ENCODE results near the gene EFCAB5. TPM values are rescaled to one million over a fixed set of nuclear protein-coding genes. Genes with fewer than 3 reads are reported as not detected.
A peak's percentile ranks its signal among the peaks of the same experiment; 100 is the strongest.
"Not testable (repeated sequence)": the region's sequence is repeated elsewhere in the genome, so short reads cannot be mapped to it uniquely, and the experiment has no call there.

EFCAB5 gene
- total RNA-seq, 2 experiments from 2014 or later: 0.24 to 0.48 TPM

DNA sequence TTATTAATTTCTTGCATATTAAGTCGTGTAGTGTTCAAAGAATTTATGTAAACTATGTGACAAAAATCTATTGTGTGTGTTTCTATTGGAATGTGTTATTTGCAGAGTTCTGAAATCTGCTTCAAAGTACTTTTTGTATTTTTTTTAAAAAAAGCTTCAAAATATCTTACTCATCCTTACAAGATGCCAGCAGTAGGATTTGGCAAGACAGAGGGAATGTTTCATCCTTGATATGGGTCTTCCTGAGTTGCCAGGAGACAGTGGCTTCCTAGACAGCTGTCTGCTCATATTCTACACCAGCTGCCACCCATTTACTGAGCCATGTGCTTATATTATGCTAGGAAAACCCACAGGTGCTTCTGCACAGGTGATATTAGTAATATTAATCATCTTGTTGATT lies 36.4 kb downstream of the EFCAB5 start:
- Mint-ChIP-seq H3K36me3 (no peaks in the 10 kb centered on the region), H3K4me3 (no peak overlapping the region), H3K27me3 (no peaks in the 10 kb centered on the region), H3K4me1 (ENCODE audit: low read depth) (no peaks in the 10 kb centered on the region), H3K9me3 (no peaks in the 10 kb centered on the region), H3K27ac (no peak overlapping the region)
- CTCF ChIA-PET: interaction anchor here (0.6 kb wide), 1 partner anchor 1123 kb away, joined by 3 read pairs; no protein-coding TSS in a partner anchor
- DNase-seq: no peak
- intact Hi-C loops (cut with micrococcal nuclease): no loop called here
- POLR2A ChIA-PET: no interaction called here

DNA sequence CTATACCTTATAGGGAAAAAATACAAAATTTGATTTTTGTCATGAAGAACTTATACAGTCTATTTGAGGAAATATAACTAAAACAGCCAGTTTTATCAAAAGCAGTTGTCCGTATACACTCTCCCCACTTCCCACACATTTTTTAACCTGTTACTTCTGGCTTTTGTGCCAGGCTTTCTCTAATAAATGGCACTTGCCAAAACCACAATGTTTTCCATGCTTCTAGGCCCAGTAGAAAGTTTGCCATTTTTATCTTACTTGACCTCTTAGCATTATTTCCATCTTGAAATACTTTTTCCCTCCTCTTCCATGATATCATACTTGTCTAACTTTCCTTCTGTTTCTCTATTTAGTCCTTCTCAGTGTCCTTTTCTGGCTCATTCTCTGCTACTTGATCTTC lies 38.8 kb downstream of the EFCAB5 start:
- no peaks in the 10 kb centered on the region for H3K27me3 Mint-ChIP-seq
- no peaks in the 10 kb centered on the region for H3K36me3 Mint-ChIP-seq
- H3K27ac Mint-ChIP-seq: no peak overlapping the region
- intact Hi-C loops (cut with micrococcal nuclease): no loop called here
- POLR2A ChIA-PET: no interaction called here
- no peaks in the 10 kb centered on the region for H3K4me1 Mint-ChIP-seq (ENCODE audit: low read depth)
- H3K4me3 Mint-ChIP-seq: no peak overlapping the region
- CTCF ChIA-PET: no interaction called here
- DNase-seq: no peak
- peaks cover 2% of the 10 kb centered on the region for H3K9me3 Mint-ChIP-seq

DNA sequence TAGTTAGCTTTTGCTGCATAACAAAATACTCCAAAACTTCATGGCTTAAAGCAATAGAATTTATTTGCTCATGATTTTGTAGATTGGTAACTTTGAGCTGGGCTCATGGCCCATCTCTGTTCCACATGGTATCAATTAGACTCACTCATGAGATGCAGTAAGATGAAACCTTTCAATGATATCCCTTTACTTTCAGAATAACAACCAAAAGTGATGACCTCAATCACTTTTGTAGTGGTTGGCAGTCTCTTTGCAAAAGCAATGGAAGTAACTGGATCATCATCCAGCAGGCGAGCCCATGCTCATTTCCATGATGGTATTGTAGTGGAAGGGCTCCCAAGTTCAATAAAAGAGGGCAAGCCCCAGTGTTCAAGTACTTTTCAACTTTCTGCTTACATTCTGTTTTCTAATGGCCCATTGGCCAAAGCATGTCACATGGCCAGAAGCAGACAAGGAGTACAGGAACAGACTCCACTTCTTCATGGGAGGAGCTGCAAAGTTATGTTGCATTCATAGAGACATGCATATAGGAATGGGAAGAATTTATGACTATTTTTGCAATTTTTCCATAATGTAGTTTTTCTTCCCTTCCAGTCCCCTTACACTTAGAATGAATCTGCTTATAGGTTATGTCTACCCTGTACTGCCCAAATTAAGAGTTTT lies 41.7 kb downstream of the EFCAB5 start:
- H3K4me3 Mint-ChIP-seq: no peak overlapping the region
- no peak overlapping the region for H3K27ac Mint-ChIP-seq
- no peak for DNase-seq
- POLR2A ChIA-PET: no interaction called here
- no peaks in the 10 kb centered on the region for H3K4me1 Mint-ChIP-seq (ENCODE audit: low read depth)
- H3K27me3 Mint-ChIP-seq: peaks cover 2% of the 10 kb centered on the region
- CTCF ChIA-PET: interaction anchor here (1.1 to 1.6 kb wide), 2 partner anchors 48 to 52 kb away, joined by 3 to 5 read pairs; no protein-coding TSS in a partner anchor
- no peaks in the 10 kb centered on the region for H3K36me3 Mint-ChIP-seq
- peaks cover 6% of the 10 kb centered on the region for H3K9me3 Mint-ChIP-seq
- intact Hi-C loops (cut with micrococcal nuclease): no loop called here

DNA sequence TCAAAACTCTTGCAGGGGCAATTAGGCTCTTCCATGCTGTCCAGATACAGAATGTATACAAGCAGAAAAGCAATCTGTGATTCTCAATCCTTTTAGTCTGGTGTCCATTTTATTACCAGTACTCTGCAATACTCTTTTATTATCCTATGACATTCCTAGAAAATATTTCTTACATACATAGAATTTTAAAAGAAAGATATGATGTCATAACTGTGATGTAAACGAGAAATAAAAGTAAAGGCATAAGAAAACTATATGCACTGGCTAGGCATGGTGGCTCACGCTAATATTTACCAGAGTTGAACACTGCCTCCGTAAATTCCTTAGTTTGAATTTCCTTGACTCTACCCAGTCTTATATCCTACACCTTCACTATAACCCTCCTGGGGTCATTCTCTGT lies 55.0 kb downstream of the EFCAB5 start:
- Mint-ChIP-seq H3K36me3 (peaks cover 3% of the 10 kb centered on the region), H3K27ac (no peak overlapping the region), H3K9me3 (peaks cover 12% of the 10 kb centered on the region), H3K4me1 (ENCODE audit: low read depth) (peaks cover 12% of the 10 kb centered on the region), H3K4me3 (no peak overlapping the region), H3K27me3 (no peaks in the 10 kb centered on the region)
- ChIA-PET POLR2A (no interaction called here), CTCF (no interaction called here)
- intact Hi-C loops (cut with micrococcal nuclease): no loop called here
- DNase-seq: no peak

DNA sequence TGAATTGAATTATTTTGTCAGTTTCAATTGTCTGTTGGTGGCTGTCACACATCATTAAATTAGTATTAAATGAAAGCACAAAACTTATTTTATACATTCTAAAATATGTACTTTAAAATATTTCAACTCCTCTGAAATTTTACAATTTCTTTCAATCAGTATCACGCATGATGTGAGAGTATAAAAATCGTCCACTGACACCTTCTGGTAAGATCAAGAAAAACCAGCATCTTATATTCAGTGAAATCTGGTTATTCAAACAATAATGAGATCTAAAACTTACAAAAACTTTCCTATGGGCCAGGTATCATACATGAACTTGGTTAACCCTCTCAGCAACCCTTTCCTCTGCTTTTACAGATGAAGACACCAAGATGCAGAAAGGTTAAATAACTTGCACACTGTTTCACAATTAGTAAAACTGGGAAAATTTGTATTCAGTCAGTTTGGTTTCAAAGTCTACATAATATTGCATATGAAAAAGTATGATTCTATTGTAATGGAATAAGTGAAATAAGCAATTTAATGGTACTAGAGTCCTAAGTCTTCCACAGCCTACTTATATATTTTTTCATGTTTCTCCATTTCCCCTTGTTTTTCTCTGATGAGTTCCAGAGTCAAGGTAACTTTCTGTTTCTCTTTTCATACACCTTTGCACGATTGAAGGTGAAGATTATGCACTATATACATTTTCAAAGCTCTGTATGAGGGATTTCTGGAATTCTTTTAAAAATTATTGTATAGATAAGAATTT lies 58.7 kb downstream of the EFCAB5 start:
- ChIA-PET POLR2A (no interaction called here), CTCF (interaction anchor here (0.8 to 2.3 kb wide), 4 partner anchors 21 to 193 kb away, joined by 3 to 8 read pairs (median 5); partner anchors contain the start of gene SSH2)
- no peak for DNase-seq
- Mint-ChIP-seq H3K9me3 (no peaks in the 10 kb centered on the region), H3K27ac (no peak overlapping the region), H3K4me3 (no peak overlapping the region), H3K4me1 (ENCODE audit: low read depth) (peaks cover 12% of the 10 kb centered on the region), H3K27me3 (no peaks in the 10 kb centered on the region), H3K36me3 (no peaks in the 10 kb centered on the region)
- intact Hi-C loops (cut with micrococcal nuclease): loop anchor here (5.0 kb wide), 1 partner anchor 193 kb away; no protein-coding TSS in a partner anchor

DNA sequence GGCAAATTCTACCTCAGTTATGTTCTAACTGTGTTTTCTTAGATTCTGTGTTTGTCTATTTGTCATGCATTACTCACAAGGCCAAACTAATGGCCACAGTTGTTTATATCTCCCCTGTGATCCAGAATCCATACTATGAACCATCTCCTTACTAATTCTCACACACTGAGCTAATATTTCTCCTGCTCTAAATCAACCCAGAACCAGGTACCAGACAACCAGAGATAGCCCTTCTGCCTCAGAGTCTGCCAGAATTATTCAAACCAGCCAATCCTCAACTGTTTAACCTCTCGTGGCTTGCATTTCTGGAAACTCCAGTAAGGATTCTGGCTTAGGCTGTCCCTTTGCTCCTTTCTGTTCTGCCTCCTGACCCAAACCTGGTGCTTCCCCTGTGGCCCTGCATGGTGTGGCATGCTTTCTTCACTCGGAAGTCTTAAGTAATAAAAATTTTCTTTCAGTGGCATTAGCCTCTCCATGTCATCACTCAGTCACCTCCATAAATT lies 59.4 kb downstream of the EFCAB5 start:
- no peaks in the 10 kb centered on the region for H3K27me3 Mint-ChIP-seq
- no peak for DNase-seq
- H3K36me3 Mint-ChIP-seq: no peaks in the 10 kb centered on the region
- H3K4me1 Mint-ChIP-seq (ENCODE audit: low read depth): peaks cover 12% of the 10 kb centered on the region
- intact Hi-C loops (cut with micrococcal nuclease): loop anchor here (5.0 kb wide), 1 partner anchor 194 kb away; no protein-coding TSS in a partner anchor
- H3K9me3 Mint-ChIP-seq: no peaks in the 10 kb centered on the region
- no peak overlapping the region for H3K27ac Mint-ChIP-seq
- ChIA-PET CTCF (interaction anchor here (0.6 to 2.3 kb wide), 5 partner anchors 21 to 222 kb away, joined by 3 to 8 read pairs (median 3); partner anchors contain the start of gene SSH2), POLR2A (no interaction called here)
- H3K4me3 Mint-ChIP-seq: no peak overlapping the region

DNA sequence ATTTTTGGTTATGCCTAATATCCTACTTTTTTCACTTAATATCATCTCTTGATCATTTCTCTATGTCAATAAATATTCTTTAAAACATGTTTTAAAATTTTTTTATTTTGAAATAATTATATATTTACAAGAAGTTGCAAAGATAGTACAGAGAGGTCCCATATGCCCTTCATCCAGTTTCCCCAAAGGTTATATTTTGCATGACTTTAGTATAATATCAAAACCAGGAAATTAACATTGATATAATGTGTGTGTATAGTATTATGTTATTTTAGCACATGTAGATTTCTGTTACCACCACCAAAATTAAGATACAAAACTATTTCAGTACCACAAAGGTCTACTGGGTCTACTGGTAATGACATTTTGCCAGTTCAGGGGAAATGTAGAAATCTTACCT lies 60.7 kb downstream of the EFCAB5 start:
- ChIA-PET CTCF (interaction anchor here (2.3 kb wide), 1 partner anchor 71 kb away, joined by 8 read pairs; the partner anchor contains the start of gene SSH2), POLR2A (no interaction called here)
- intact Hi-C loops (cut with micrococcal nuclease): loop anchor here (5.0 kb wide), 1 partner anchor 195 kb away; no protein-coding TSS in a partner anchor
- no peaks in the 10 kb centered on the region for H3K36me3 Mint-ChIP-seq
- peaks cover 12% of the 10 kb centered on the region for H3K4me1 Mint-ChIP-seq (ENCODE audit: low read depth)
- no peaks in the 10 kb centered on the region for H3K27me3 Mint-ChIP-seq
- DNase-seq: no peak
- no peak overlapping the region for H3K27ac Mint-ChIP-seq
- H3K4me3 Mint-ChIP-seq: no peak overlapping the region
- H3K9me3 Mint-ChIP-seq: no peaks in the 10 kb centered on the region

DNA sequence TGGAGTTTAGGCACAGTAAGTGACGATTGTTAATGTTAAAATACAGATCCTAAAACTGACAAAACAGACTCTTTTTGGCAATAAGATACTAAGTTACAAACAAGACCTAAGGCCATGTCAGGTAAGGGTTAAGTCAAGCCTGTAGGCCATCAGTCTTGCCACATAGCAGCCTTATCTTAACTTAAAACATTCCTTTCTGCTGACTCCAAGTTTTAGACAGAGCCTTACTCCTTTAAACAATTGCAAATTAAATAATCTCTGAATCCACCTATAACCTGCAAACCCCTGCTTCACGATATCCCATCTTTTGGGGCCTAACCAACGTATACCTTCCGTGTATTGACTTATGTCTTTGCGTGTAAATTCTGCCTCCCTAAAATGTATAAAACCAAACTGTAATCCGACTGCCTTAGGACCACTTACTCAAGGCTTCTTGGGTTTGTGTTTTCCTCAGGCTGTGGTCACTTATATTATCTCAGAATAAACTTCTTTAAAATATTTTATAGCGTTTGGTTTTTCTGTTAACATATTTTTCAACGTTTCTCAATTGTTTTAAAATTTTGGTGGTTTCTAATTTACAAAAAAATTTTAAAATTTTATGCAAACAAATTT lies 64.4 kb downstream of the EFCAB5 start:
- intact Hi-C loops (cut with micrococcal nuclease): no loop called here
- no peak for DNase-seq
- no peaks in the 10 kb centered on the region for H3K9me3 Mint-ChIP-seq
- H3K4me1 Mint-ChIP-seq (ENCODE audit: low read depth): peaks cover 4% of the 10 kb centered on the region
- CTCF ChIA-PET: no interaction called here
- no peak overlapping the region for H3K27ac Mint-ChIP-seq
- H3K27me3 Mint-ChIP-seq: no peaks in the 10 kb centered on the region
- POLR2A ChIA-PET: no interaction called here
- no peak overlapping the region for H3K4me3 Mint-ChIP-seq
- H3K36me3 Mint-ChIP-seq: no peaks in the 10 kb centered on the region

DNA sequence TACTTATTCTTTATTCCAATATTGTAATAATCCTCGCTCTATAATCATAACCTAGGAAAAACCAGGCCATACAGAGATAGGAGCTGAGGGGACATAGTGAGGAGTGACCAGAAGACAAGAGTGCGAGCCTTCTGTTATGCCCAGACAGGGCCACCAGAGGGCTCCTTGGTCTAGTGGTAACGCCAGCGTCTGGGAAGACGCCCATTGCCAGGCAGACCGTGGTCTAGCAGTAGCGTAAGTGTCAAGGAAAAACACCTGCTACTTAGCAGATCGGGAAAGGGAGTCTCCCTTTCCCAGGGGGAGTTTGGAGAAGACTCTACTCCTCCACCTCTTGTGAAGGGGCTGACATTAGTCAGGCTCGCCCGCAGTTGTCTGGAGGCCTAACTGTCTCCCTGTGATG lies 70.5 kb downstream of the EFCAB5 start:
- H3K36me3 Mint-ChIP-seq; intact Hi-C loops (cut with micrococcal nuclease); CTCF ChIA-PET; H3K27ac Mint-ChIP-seq; POLR2A ChIA-PET; H3K9me3 Mint-ChIP-seq; H3K4me1 Mint-ChIP-seq (ENCODE audit: low read depth); H3K4me3 Mint-ChIP-seq; DNase-seq; H3K27me3 Mint-ChIP-seq: not testable (repeated sequence)

DNA sequence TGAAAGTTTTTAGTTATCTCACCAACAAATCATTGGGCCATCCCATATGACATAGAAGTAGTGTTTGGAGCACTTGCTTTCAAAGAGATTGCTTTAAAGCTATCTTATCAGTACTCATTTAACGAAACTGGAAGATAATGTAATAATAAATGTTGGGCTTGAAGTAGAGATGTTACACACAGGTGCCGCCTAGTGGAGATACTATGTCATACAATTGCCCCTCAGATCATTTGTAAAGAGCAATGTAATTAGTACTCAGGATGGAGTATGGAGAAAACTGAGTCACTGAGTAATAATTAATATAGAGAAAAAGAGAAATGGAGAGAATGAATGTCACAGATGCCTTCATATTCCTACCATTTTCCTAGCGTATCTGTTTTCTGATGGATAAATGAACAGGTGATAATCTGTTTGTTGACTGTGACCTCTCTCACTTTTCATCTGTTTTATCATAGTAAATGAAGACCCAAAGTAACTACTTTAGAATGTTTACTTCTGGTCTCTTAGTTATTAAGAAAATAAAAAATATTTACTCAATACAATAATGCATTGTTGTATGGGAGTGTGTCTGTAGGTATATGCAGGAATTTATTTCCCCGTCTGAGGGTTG lies 80.4 kb downstream of the EFCAB5 start:
- H3K4me1 Mint-ChIP-seq (ENCODE audit: low read depth): no peaks in the 10 kb centered on the region
- H3K27me3 Mint-ChIP-seq: no peaks in the 10 kb centered on the region
- no peaks in the 10 kb centered on the region for H3K36me3 Mint-ChIP-seq
- intact Hi-C loops (cut with micrococcal nuclease): loop anchor here (1.0 to 2.0 kb wide), 2 partner anchors 91 to 214 kb away; partner anchors contain the start of gene SSH2
- POLR2A ChIA-PET: no interaction called here
- DNase-seq: peak; percentile 23
- H3K27ac Mint-ChIP-seq: no peak overlapping the region
- CTCF ChIA-PET: interaction anchor here (0.6 to 2.3 kb wide), 20 partner anchors 8 to 652 kb away, joined by 3 to 22 read pairs (median 4); no protein-coding TSS in a partner anchor
- no peaks in the 10 kb centered on the region for H3K9me3 Mint-ChIP-seq
- no peak overlapping the region for H3K4me3 Mint-ChIP-seq

DNA sequence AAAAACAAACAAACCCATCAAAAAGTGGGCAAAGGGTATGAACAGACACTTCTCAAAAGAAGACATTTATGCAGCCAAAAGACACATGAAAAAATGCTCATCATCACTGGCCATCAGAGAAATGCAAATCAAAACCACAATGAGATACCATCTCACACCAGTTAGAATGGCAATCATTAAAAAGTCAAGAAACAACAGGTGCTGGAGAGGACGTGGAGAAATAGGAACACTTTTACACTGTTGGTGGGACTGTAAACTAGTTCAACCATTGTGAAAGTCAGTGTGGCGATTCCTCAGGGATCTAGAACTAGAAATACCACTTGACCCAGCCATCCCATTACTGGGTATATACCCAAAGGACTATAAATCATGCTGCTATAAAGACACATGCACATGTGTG lies 83.9 kb downstream of the EFCAB5 start:
- H3K4me1 Mint-ChIP-seq (ENCODE audit: low read depth); H3K36me3 Mint-ChIP-seq; DNase-seq; intact Hi-C loops (cut with micrococcal nuclease); H3K27me3 Mint-ChIP-seq; H3K4me3 Mint-ChIP-seq; H3K9me3 Mint-ChIP-seq; CTCF ChIA-PET; H3K27ac Mint-ChIP-seq; POLR2A ChIA-PET: not testable (repeated sequence)

DNA sequence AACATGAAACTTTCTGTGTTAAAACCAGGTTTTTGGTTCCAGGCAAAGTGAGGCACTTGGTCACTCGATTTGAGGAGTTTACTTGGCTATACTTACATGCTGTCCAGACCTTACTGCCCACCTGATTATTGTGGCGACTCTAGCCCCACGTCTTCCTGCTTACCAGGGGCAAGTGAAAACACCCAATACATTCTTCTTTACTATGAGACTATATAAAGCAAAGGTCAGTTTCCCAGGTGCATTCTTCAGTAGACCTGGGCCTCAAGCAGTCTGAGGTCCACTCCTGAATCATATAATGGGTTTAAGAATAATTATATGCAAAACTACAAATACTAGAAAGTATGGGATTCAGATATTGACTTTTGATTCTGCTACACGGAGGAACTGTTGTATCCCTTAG lies 86.2 kb downstream of the EFCAB5 start:
- Mint-ChIP-seq H3K27me3 (no peaks in the 10 kb centered on the region), H3K27ac (no peak overlapping the region), H3K4me1 (ENCODE audit: low read depth) (no peaks in the 10 kb centered on the region), H3K4me3 (no peak overlapping the region), H3K9me3 (no peaks in the 10 kb centered on the region), H3K36me3 (no peaks in the 10 kb centered on the region)
- DNase-seq: no peak
- intact Hi-C loops (cut with micrococcal nuclease): no loop called here
- ChIA-PET POLR2A (no interaction called here), CTCF (interaction anchor here (2.1 kb wide), 1 partner anchor 65 kb away, joined by 18 read pairs; no protein-coding TSS in a partner anchor)

All from activated CD4-positive, alpha-beta memory T cell treated with anti-CD3 and anti-CD28 coated beads for 36 hours (primary cell).